PC-9 (cell line): ENCODE results near the gene ITGA2. TPM values are rescaled to one million over a fixed set of nuclear protein-coding genes. Genes with fewer than 3 reads are reported as not detected.

Experiments
- BruUV-seq: library from RNA; stranded (reverse); fragments of 400-500 nt; replicated peaks from 2 replicates; lab custom pipeline; 2021; lab: Mats Ljungman, UMichigan
- CTCF ChIA-PET: fragments of 300-600 bp; sonication (Branson Sonifier 250); formaldehyde crosslinking; loops from one replicate; lab custom pipeline; 2022; ENCODE audit warnings: antibody characterized with exemption; lab: Charles Lee
- POLR2A ChIA-PET: fragments of 300-600 bp; sonication (Branson Sonifier 250); formaldehyde crosslinking; loops from one replicate; lab custom pipeline; 2022; ENCODE audit warnings: antibody characterized with exemption; ENCODE audit not compliant: unreplicated experiment; lab: Charles Lee
- DNase-seq, 2 experiments: peaks; one replicate each; pipeline versions ENCODE4 v3.0.0 to v3.0.0-alpha.2; 2015 to 2022; ENCODE audit warnings: mixed read lengths in 1 of 2
- H2AFZ ChIP-seq: fragments of 200-600 bp; sonication (generic); 2 replicates; pipeline ENCODE4 v1.8.1; 2017; ENCODE audit warnings: antibody characterized with exemption
- H3F3A ChIP-seq: fragments of 200-600 bp; sonication (generic); 2 replicates; pipeline ENCODE4 v1.8.1; 2017; ENCODE audit warnings: antibody characterized with exemption, mild to moderate bottlenecking, low read depth; ENCODE audit not compliant: insufficient read depth
- H3K27ac ChIP-seq: fragments of 200-600 bp; sonication (generic); 2 replicates; pipeline ENCODE4 v1.6.1; 2016; ENCODE audit warnings: mixed run types
- H3K27me3 ChIP-seq: fragments of 200-600 bp; sonication (generic); 2 replicates; pipeline ENCODE4 v1.6.1; 2016; ENCODE audit warnings: low read depth, mixed run types; ENCODE audit not compliant: insufficient read depth
- H3K36me3 ChIP-seq: fragments of 200-600 bp; sonication (generic); 2 replicates; pipeline ENCODE4 v1.6.1; 2016; ENCODE audit warnings: low read depth, mixed run types
- H3K4me1 ChIP-seq: fragments of 200-600 bp; sonication (generic); replicated peaks from 2 replicates; pipeline ENCODE4 v1.6.1; 2016; ENCODE audit warnings: mixed run types; ENCODE audit not compliant: insufficient read depth
- H3K4me2 ChIP-seq: fragments of 200-600 bp; sonication (generic); 2 replicates; pipeline ENCODE4 v1.6.1; 2017; ENCODE audit warnings: mixed run types
- H3K4me3 ChIP-seq: fragments of 200-600 bp; sonication (generic); 2 replicates; pipeline ENCODE4 v1.6.1; 2016; ENCODE audit warnings: mixed run types
- H3K79me2 ChIP-seq: fragments of 200-600 bp; sonication (generic); 2 replicates; pipeline ENCODE4 v1.6.1; 2017; ENCODE audit warnings: low read depth, mixed run types
- H3K9me2 ChIP-seq: fragments of 200-600 bp; sonication (generic); 2 replicates; pipeline ENCODE4 v1.8.1; 2017; ENCODE audit warnings: mild to moderate bottlenecking; ENCODE audit not compliant: insufficient read depth
- H3K9me3 ChIP-seq: fragments of 200-600 bp; sonication (generic); 2 replicates; pipeline ENCODE4 v1.8.1; 2016; ENCODE audit warnings: low read depth; ENCODE audit not compliant: insufficient read depth
- H4K20me1 ChIP-seq: fragments of 200-600 bp; sonication (generic); 2 replicates; pipeline ENCODE4 v1.8.1; 2017; ENCODE audit not compliant: insufficient read depth
- CTCF ChIP-seq: fragments of 200-600 bp; sonication (generic); conservative IDR thresholded peaks from 2 replicates; pipeline ENCODE4 v1.6.1; 2017; ENCODE audit warnings: mixed run types, antibody characterized with exemption, mild to moderate bottlenecking, moderate library complexity
- EZH2 ChIP-seq: fragments of 200-600 bp; sonication (generic); IDR thresholded peaks from 2 replicates; pipeline ENCODE4 v1.8.0; 2017; ENCODE audit warnings: antibody characterized with exemption, low read depth
- intact Hi-C: fragments of 100-400 bp; cut with micrococcal nuclease; formaldehyde crosslinking; loops from one replicate; pipeline ENCODE4 v1.10.0; 2022; ENCODE audit not compliant: unreplicated experiment
- total RNA-seq: library from RNA; stranded (reverse); gene quantifications from 2 replicates; pipeline ENCODE4 v1.2.3, GENCODE V29; 2021

The ITGA2 gene
- total RNA-seq, 1 experiment from 2014 or later = 35.8 TPM

GRCh38 chr5:53001541-53001940 is 12.4 kb downstream of the ITGA2 start:
- no peak for TF ChIP-seq CTCF
- TF ChIP-seq EZH2 = no peak
- no TSS peak for BruUV-seq
- peaks cover 22% of the 10 kb centered on the region; the same call in 1 of the 2 replicates for H3F3A ChIP-seq
- H3K4me2 ChIP-seq = no peak overlapping the region
- no peak overlapping the region for H3K4me3 ChIP-seq
- POLR2A ChIA-PET = no interaction called here
- no peaks in the 10 kb centered on the region for H3K9me3 ChIP-seq
- H2AFZ ChIP-seq = no peak overlapping the region
- no peaks in the 10 kb centered on the region for H3K27me3 ChIP-seq
- CTCF ChIA-PET = no interaction called here
- no peak overlapping the region for H3K27ac ChIP-seq
- H3K9me2 ChIP-seq = no peaks in the 10 kb centered on the region; the same call in 1 of the 2 replicates
- no peak for DNase-seq
- peaks cover 82% of the 10 kb centered on the region for H3K79me2 ChIP-seq
- H3K36me3 ChIP-seq = peaks cover 58% of the 10 kb centered on the region
- 0 out of 2 replicates have a peak, but pooled peaks cover 5% of the 10 kb centered on the region for H4K20me1 ChIP-seq
- intact Hi-C loops = no loop called here
- peaks cover 17% of the 10 kb centered on the region for H3K4me1 ChIP-seq

GRCh38 chr5:53002491-53002890 is 13.3 kb downstream of the ITGA2 start:
- Histone ChIP-seq H3K4me3 (no peak overlapping the region), H3K27ac (no peak overlapping the region), H3K4me2 (no peak overlapping the region), H3K36me3 (peaks cover 50% of the 10 kb centered on the region), H3K9me3 (no peaks in the 10 kb centered on the region), H2AFZ (no peak overlapping the region), H3K27me3 (no peaks in the 10 kb centered on the region), H3K4me1 (peaks cover 16% of the 10 kb centered on the region), H3K79me2 (peaks cover 81% of the 10 kb centered on the region), H3F3A (peaks cover 17% of the 10 kb centered on the region; the same call in 1 of the 2 replicates), H4K20me1 (0 out of 2 replicates have a peak, but pooled peaks cover 5% of the 10 kb centered on the region), H3K9me2 (no peaks in the 10 kb centered on the region; the same call in 1 of the 2 replicates)
- no TSS peak for BruUV-seq
- ChIA-PET CTCF (no interaction called here), POLR2A (interaction anchor here (0.7 kb wide), 1 partner anchor 11 kb away, joined by 4 read pairs; no protein-coding TSS in a partner anchor)
- TF ChIP-seq EZH2 = no peak
- no peak for TF ChIP-seq CTCF
- no peak for DNase-seq
- intact Hi-C loops = no loop called here

GRCh38 chr5:53003144-53003543 is 14.0 kb downstream of the ITGA2 start:
- no peaks in the 10 kb centered on the region for H3K27me3 ChIP-seq
- TF ChIP-seq CTCF (no peak), EZH2 (no peak)
- no peak overlapping the region for H3K27ac ChIP-seq
- H3K79me2 ChIP-seq = peaks cover 81% of the 10 kb centered on the region
- no peak overlapping the region for H2AFZ ChIP-seq
- H3K9me3 ChIP-seq = no peaks in the 10 kb centered on the region
- no peak overlapping the region for H3K4me3 ChIP-seq
- DNase-seq = no peak
- intact Hi-C loops = no loop called here
- ChIA-PET CTCF (no interaction called here), POLR2A (interaction anchor here (0.7 kb wide), 1 partner anchor 12 kb away, joined by 4 read pairs; no protein-coding TSS in a partner anchor)
- no peak overlapping the region for H3K4me2 ChIP-seq
- H4K20me1 ChIP-seq = 0 out of 2 replicates have a peak, but pooled peaks cover 5% of the 10 kb centered on the region
- BruUV-seq = no TSS peak
- H3K9me2 ChIP-seq = no peaks in the 10 kb centered on the region; the same call in 1 of the 2 replicates
- H3K4me1 ChIP-seq = peaks cover 21% of the 10 kb centered on the region
- peaks cover 49% of the 10 kb centered on the region for H3K36me3 ChIP-seq
- peaks cover 14% of the 10 kb centered on the region; the same call in 1 of the 2 replicates for H3F3A ChIP-seq
